Subcutaneous preadipocyte (primary cell): ENCODE data around the gene PEF1. TPM values are rescaled to one million over a fixed set of nuclear protein-coding genes. Genes with fewer than 3 reads are reported as not detected.

Source experiments
- total RNA-seq: library from RNA; depleted of rRNA; stranded (reverse); fragments of >200 nt; gene quantifications from 2 replicates; pipeline ENCODE4 v1.2.3, GENCODE V29; 2012

The PEF1 gene
- total RNA-seq: 61.0 and 68.8 TPM in 2 replicates

GRCh38 chr1:31644560-31645273, at the start of gene PEF1:
Gene PEF1, minus strand, starts transcription at chr1:31644876. Its CDS starts 12 bp downstream, at chr1:31644864.

GRCh38 chr1:31617218-31617915, 27.3 kb downstream of the PEF1 start, which contains the start of gene HCRTR1:
Gene HCRTR1, plus strand, starts transcription at chr1:31617689. Its CDS starts 1,504 bp downstream, at chr1:31619193.

Other genes with a start within 250 kb of the PEF1 start
- 15.4 and 20.9 TPM in 2 replicates for gene SERINC2, start 231.7 kb downstream of the PEF1 start, total RNA-seq
- gene TINAGL1, start 68.4 kb downstream of the PEF1 start, total RNA-seq: 0.37 and 0.39 TPM in 2 replicates
- gene HCRTR1, start 27.2 kb downstream of the PEF1 start, total RNA-seq: not detected in 2 replicates
- 50.0 and 58.5 TPM in 2 replicates for gene COL16A1, start 59.1 kb upstream of the PEF1 start, total RNA-seq
- gene ADGRB2, start 119.5 kb upstream of the PEF1 start, total RNA-seq: 2.6 and 4.7 TPM in 2 replicates
- gene SPOCD1, start 171.1 kb upstream of the PEF1 start, total RNA-seq: 39.7 and 74.5 TPM in 2 replicates